MCF 10A (cell line): Measurements from ENCODE around the gene SPHK1. TPM values are rescaled to one million over a fixed set of nuclear protein-coding genes. Genes with fewer than 3 reads are reported as not detected.
A peak's percentile ranks its signal among the peaks of the same experiment; 100 is the strongest.

Experiments used
- BruUV-seq: library from RNA; stranded (reverse); fragments of 400-500 nt; replicated peaks from 2 replicates; lab custom pipeline; 2021; lab: Mats Ljungman, UMichigan
- CTCF ChIA-PET: fragments of 300-600 bp; sonication (Branson Sonifier 250); formaldehyde crosslinking; extraction: SDS; loops from one replicate; lab custom pipeline; 2021; ENCODE audit warnings: antibody characterized with exemption, inconsistent platforms; lab: Yijun Ruan, JAX
- POLR2A ChIA-PET: fragments of 300-600, 350-650 bp; sonication (Branson Sonifier 250); formaldehyde crosslinking; extraction: SDS; loops from one replicate; lab custom pipeline; 2020; ENCODE audit warnings: antibody characterized with exemption, inconsistent platforms; lab: Yijun Ruan, JAX
- DNase-seq: peaks from one replicate; pipeline ENCODE4 v3.0.0-alpha.2; 2018; ENCODE audit not compliant: unreplicated experiment
- H3K27ac Mint-ChIP-seq: one replicate; pipeline ENCODE4 v1.8.0; 2022; ENCODE audit warnings: mild to moderate bottlenecking, low read depth, mixed read lengths; ENCODE audit not compliant: unreplicated experiment
- H3K27me3 Mint-ChIP-seq: one replicate; pipeline ENCODE4 v1.8.0; 2022; ENCODE audit warnings: mixed read lengths; ENCODE audit not compliant: insufficient read depth, unreplicated experiment
- H3K36me3 Mint-ChIP-seq: one replicate; pipeline ENCODE4 v1.8.0; 2022; ENCODE audit warnings: mild to moderate bottlenecking, moderate library complexity, mixed read lengths; ENCODE audit not compliant: insufficient read depth, unreplicated experiment
- H3K4me1 Mint-ChIP-seq: one replicate; pipeline ENCODE4 v1.8.0; 2022; ENCODE audit warnings: mixed read lengths; ENCODE audit not compliant: insufficient read depth, unreplicated experiment
- H3K4me3 Mint-ChIP-seq: one replicate; pipeline ENCODE4 v1.8.0; 2022; ENCODE audit warnings: mild to moderate bottlenecking, moderate library complexity, mixed read lengths; ENCODE audit not compliant: unreplicated experiment
- H3K9me3 Mint-ChIP-seq: one replicate; pipeline ENCODE4 v1.8.0; 2022; ENCODE audit warnings: mixed read lengths; ENCODE audit not compliant: unreplicated experiment
- intact Hi-C: fragments of 100-400 bp; cut with micrococcal nuclease; formaldehyde crosslinking; loops from 2 replicates; pipeline ENCODE4 v1.14.1; 2022
- total RNA-seq: library from RNA; stranded (reverse); gene quantifications from 2 replicates; pipeline ENCODE4 v1.2.3, GENCODE V29; 2022
- TF ChIP-seq, protein P1 (sequence below): fragments of 200-600 bp; IDR thresholded peaks from one replicate; pipeline ENCODE4 v1.8.0; 2022; ENCODE audit warnings: antibody characterized with exemption, mild to moderate bottlenecking; ENCODE audit not compliant: unreplicated experiment

SPHK1 gene
- total RNA-seq, 1 experiment from 2014 or later: 7.1 TPM

DNA sequence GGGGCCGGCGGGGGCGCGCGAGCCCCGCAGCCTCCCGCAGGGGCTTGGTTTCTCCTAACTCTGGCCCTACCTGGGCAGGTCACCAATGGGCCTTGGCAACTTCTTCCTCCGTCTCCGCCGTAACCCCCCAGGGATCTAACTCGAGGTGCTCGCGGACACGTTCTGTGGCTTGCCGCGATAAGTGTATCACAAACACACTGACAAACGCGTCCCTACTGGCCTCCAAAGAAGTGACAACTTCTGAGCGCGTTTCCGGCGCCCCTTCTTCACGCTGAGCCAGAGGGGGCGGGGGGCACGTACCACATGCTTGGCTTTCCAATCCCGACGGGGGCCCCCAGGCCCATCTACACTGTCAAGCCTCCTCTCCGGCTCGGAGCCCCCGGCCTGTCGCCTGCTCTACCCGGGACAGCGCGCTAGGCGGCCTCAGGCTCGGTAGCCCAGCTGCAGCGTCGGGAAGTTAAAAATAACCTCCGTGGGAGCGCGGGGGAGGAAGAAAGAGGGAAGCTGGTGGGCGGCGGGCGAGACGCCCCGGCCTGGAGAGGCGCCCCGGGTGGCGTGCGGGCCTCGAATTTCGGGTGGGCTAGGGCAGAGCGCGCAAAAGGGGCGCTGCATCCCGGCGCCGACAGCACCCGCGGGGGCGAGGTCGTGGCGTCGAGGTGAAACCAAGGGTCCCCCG lies 725 bp upstream of the SPHK1 start:
- DNase-seq: peak; percentile 46
- Mint-ChIP-seq H3K36me3 (no peaks in the 10 kb centered on the region), H3K27ac (no peak overlapping the region), H3K9me3 (no peaks in the 10 kb centered on the region), H3K4me3 (peak overlapping the region; percentile 79), H3K27me3 (no peaks in the 10 kb centered on the region), H3K4me1 (no peaks in the 10 kb centered on the region)
- BruUV-seq: no TSS peak
- CTCF ChIA-PET: interaction anchor here (1.0 to 7.8 kb wide), 6 partner anchors 9 to 81 kb away, joined by 3 to 71 read pairs (median 12); partner anchors contain the start of gene PRPSAP1
- TF ChIP-seq, protein P1, sequence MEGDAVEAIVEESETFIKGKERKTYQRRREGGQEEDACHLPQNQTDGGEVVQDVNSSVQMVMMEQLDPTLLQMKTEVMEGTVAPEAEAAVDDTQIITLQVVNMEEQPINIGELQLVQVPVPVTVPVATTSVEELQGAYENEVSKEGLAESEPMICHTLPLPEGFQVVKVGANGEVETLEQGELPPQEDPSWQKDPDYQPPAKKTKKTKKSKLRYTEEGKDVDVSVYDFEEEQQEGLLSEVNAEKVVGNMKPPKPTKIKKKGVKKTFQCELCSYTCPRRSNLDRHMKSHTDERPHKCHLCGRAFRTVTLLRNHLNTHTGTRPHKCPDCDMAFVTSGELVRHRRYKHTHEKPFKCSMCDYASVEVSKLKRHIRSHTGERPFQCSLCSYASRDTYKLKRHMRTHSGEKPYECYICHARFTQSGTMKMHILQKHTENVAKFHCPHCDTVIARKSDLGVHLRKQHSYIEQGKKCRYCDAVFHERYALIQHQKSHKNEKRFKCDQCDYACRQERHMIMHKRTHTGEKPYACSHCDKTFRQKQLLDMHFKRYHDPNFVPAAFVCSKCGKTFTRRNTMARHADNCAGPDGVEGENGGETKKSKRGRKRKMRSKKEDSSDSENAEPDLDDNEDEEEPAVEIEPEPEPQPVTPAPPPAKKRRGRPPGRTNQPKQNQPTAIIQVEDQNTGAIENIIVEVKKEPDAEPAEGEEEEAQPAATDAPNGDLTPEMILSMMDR: peak; percentile 23
- POLR2A ChIA-PET: interaction anchor here (0.7 to 3.8 kb wide), 10 partner anchors 8 to 356 kb away, joined by 3 to 49 read pairs (median 4); partner anchors contain the start of genes EVPL, PRPSAP1 and RHBDF2
- intact Hi-C loops: no loop called here

DNA sequence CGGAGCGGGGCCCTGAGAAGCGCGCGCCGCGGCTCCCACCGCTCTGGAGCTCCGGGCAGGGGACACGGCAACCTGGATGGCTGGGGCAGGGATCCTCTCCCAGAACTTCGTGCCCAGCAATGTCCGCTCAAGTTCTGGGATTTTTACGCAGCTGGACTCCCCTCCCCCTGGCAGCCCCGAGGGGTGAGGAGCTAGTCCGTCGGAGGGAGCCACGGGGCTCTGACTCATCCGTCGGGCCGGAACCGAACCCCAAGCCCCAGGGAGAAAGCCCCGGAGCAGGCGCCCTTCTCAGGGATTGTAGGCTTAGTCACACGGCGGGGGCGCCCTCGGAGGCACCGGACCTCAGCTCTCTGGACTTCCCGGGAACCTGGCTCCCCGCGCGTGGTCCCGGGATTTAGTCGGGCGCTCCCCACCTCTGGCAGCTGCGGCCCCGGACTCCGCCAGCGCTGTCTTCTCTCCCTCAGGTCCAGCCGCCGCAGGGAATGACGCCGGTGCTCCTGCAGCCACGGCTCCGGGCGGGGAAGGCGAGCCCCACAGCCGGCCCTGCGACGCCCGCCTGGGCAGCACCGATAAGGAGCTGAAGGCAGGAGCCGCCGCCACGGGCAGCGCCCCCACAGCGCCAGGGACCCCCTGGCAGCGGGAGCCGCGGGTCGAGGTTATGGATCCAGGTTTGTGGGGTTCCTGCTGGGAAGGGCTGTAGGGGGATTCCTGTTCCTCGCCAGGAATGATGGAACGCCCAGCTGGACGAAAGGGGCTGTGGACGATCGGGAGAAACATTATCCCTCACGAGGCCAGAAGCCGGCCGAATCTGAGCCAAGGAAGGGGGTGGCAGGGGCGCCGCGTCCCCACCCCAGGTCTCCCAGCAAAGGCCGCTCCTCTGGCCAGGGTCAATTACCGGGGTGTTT lies 830 bp downstream of the SPHK1 start:
- peak; percentile 62 for DNase-seq
- Mint-ChIP-seq H3K4me3 (peak overlapping the region; percentile 79), H3K27ac (no peak overlapping the region), H3K9me3 (no peaks in the 10 kb centered on the region), H3K27me3 (no peaks in the 10 kb centered on the region), H3K4me1 (no peaks in the 10 kb centered on the region), H3K36me3 (peaks cover 4% of the 10 kb centered on the region)
- ChIA-PET POLR2A (interaction anchor here (0.7 to 3.8 kb wide), 13 partner anchors 9 to 571 kb away, joined by 3 to 49 read pairs (median 4); partner anchors contain the start of genes PRPSAP1, RHBDF2 and UBALD2), CTCF (interaction anchor here (0.6 to 7.8 kb wide), 24 partner anchors 9 to 738 kb away, joined by 3 to 71 read pairs (median 4); partner anchors contain the start of genes PRPSAP1 and UBE2O)
- TSS peak; percentile 34 for BruUV-seq
- TF ChIP-seq, protein P1: no peak
- intact Hi-C loops: loop anchor here (1.0 kb wide), 1 partner anchor 15 kb away; no protein-coding TSS in a partner anchor

DNA sequence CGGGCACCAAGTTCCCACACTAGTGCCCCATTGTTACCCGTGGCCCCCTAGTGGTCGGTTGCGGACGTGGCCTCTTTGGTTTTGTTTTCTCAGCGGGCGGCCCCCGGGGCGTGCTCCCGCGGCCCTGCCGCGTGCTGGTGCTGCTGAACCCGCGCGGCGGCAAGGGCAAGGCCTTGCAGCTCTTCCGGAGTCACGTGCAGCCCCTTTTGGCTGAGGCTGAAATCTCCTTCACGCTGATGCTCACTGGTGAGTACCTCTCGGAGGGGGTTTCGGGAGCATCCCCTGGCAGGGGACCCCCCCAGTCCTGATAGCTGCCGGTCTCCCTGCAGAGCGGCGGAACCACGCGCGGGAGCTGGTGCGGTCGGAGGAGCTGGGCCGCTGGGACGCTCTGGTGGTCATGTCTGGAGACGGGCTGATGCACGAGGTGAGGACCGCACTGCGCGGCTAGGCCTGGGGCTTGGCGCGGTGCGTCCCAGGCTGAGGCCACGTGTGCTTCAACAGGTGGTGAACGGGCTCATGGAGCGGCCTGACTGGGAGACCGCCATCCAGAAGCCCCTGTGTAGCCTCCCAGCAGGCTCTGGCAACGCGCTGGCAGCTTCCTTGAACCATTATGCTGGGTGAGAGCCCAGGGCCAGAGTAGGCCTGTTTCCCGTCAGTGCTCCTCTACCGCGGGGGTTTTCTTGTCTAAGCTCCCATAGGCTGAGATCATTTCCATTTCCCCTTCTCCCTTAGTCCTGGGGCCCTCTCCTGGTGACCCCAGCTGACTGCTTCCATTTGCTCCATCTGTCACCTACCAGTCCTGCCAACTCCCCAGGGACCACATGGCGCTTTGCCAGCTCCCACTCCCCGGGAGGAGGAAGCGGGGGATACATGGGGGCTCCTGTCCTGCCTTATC lies 1.7 kb downstream of the SPHK1 start:
- no peaks in the 10 kb centered on the region for H3K4me1 Mint-ChIP-seq
- no peak overlapping the region for H3K27ac Mint-ChIP-seq
- intact Hi-C loops: loop anchor here (1.0 kb wide), 1 partner anchor 16 kb away; no protein-coding TSS in a partner anchor
- peak overlapping the region; percentile 79 for H3K4me3 Mint-ChIP-seq
- peak; percentile 84 for DNase-seq
- CTCF ChIA-PET: interaction anchor here (0.6 to 7.8 kb wide), 24 partner anchors 11 to 737 kb away, joined by 3 to 71 read pairs (median 3); partner anchors contain the start of gene PRPSAP1
- H3K9me3 Mint-ChIP-seq: no peaks in the 10 kb centered on the region
- H3K36me3 Mint-ChIP-seq: peaks cover 10% of the 10 kb centered on the region
- TF ChIP-seq, protein P1: peak; percentile 89
- H3K27me3 Mint-ChIP-seq: no peaks in the 10 kb centered on the region
- POLR2A ChIA-PET: interaction anchor here (0.6 to 3.8 kb wide), 8 partner anchors 11 to 572 kb away, joined by 3 to 49 read pairs (median 3); partner anchors contain the start of genes PRPSAP1 and UBALD2
- no TSS peak for BruUV-seq
